GM12872 (cell line): Measurements from ENCODE around the gene UFD1.

Source experiments
- TF ChIP-seq, protein P1 (sequence below): IDR thresholded peaks from 3 replicates; pipeline ENCODE4 v1.5.1; 2011; ENCODE audit warnings: low read depth, mild to moderate bottlenecking, low read length, moderate library complexity; ENCODE audit not compliant: insufficient read depth

Gene UFD1

DNA sequence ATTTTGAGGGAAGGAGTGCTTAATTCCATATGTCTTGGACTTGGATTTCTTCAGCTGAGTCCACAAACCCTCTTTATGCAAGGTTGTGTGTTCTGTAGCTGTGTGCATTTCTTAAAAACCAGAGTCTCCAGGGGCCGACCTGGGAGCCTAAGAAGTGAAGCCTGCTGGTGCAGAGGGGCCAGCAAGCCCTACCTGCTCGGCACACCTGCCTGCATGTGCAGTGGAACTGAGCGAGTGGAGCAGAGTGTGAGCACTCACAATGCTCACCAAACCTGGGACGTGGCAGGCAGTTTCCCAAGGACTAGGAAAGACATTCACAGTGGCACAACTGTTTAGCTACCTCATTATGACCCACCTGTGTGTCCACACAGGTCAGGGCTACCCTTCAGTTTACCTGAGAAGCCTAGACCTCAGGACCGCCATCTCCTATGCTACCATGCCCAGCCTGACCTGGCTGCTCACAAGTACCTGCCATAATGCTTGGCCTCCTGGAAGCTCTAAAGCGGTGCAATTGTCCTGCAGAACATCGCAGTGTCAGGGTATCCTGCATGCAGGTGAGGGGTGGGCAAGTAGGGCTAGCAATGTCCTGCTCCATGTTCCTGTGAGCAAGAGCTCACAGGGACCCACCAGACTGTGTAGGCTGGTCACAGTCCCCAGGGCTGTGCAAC is 35.3 kb downstream of the UFD1 start:
- TF ChIP-seq, protein P1, sequence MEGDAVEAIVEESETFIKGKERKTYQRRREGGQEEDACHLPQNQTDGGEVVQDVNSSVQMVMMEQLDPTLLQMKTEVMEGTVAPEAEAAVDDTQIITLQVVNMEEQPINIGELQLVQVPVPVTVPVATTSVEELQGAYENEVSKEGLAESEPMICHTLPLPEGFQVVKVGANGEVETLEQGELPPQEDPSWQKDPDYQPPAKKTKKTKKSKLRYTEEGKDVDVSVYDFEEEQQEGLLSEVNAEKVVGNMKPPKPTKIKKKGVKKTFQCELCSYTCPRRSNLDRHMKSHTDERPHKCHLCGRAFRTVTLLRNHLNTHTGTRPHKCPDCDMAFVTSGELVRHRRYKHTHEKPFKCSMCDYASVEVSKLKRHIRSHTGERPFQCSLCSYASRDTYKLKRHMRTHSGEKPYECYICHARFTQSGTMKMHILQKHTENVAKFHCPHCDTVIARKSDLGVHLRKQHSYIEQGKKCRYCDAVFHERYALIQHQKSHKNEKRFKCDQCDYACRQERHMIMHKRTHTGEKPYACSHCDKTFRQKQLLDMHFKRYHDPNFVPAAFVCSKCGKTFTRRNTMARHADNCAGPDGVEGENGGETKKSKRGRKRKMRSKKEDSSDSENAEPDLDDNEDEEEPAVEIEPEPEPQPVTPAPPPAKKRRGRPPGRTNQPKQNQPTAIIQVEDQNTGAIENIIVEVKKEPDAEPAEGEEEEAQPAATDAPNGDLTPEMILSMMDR: no peak

DNA sequence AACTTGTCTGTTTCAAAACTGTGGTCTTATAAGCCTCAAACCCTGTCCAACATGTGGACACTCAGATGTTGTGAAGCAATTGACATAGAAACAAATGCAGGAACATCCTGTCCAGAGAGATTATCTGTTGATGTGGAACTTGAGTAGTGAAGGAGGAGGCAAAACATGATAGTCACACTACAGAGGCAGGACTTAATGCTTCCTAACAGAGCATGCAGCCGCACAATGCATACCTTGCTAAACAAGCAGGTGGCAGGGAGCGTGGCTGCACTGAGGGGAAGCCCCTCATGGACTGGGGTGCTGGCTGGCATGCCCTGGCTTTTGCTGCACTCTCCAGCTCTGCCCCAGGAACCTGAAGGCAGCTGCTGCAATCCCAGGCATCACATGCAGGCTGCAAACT is 36.8 kb downstream of the UFD1 start:
- TF ChIP-seq, protein P1: no peak

DNA sequence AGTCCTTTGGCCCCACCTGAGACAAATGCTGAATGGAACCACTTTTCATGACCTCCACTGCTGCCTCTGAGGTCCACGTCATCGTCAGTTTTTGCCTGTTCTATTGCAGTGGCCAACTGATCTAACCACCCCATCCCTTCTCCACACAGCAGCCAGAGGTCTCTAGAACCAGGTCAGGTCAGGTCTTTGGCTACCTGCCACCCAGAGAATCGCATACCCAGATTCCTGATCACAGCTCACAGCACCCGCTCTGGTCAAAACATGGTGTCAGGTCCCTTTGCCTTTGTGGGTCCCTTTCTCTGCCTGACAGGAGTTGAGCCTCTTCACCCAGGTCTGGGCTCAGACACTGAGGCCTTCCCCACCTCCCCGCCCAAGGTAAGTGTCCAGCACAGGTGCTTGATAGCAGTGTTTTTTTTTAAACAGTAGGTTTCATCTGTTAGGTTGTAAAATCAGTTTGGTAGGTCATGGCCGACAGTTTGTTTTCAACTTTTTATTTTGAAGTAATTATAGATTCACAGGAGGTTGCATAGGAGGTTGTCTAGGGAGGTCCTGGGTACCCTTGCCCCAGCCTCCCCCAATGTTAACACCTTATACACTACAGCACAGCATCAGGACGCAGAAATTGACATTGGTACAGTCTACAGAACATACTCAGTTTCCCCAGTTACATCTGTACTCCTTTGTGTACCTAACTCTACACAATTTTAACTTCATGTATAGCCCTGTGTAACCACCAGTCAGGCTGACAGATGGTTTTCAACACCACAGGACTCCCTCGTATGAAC is 38.4 kb downstream of the UFD1 start:
- TF ChIP-seq, protein P1: no peak

DNA sequence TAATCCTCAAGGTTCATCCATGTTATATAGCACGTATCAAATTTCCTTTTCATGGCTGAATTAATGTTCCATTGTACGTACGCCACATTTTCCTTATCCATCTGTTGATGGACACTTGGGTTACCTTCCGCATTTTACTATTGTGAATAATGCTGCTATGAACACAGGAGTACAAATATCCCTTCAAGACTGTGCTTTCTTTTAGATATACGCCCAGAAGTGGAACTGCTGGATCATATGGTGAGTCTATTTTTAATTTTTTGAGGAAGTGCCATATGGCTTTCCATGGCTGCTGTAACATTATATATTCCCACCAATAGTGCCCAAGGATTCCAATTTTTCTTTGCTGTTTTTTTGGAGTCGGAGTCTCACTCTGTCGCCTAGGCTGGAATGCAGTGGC is 40.7 kb downstream of the UFD1 start:
- TF ChIP-seq, protein P1: no peak

DNA sequence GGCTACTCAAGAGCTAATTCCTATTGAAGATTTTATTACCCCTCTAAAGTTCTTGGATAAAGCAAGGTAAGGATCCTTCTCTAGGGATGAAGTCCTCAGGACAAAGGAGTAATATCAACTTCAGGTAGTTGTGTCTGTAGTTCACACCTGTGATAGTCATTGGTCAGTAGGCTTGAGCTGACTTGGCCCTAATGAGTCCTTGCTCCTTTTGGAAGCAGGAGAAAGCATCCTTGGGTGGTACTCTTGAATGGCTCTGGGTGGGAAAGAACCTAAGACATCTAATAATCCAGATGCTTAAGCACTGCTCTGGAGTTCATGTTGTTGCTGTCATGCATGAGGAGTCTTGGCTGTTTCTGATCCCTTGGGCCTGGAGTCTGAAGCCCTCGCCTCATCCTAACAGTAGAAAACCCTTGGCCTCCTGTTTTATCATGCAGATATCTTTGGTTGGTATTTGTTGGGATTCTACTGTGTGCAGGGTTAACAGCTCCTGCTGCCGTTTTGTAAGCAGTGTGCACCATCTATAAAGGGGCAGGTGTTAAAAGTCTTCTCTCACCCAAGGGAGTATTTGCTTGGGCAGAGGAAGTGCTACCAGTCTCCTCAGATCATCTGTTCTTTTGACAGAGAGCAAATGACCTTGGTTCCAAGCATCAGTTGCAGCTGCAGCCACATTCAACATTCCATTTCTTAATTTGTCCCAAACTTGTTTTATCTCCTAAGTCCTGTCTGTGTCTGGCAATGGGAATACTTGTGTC is 44.0 kb downstream of the UFD1 start:
- TF ChIP-seq, protein P1: no peak

DNA sequence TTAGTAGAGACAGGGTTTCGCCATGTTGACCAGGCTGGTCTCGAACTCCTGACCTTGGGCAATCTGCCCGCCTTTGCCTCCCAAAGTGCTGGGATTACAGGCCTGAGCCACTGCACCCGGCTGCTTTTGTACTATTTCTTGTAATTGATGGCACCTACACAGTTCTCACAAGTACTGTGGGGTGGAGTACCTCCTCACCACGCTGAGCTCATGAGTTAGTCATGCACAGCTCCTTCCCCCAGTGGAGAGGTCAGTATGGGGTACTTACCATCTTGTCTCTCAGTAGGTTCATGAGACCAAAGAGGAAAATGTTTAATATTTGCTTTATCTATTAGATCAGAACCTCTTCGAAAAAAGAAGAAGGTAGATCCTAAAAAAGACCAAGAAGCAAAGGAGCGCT is 44.6 kb downstream of the UFD1 start:
- TF ChIP-seq, protein P1: no peak
